ENCODE measurements around the gene RELL1.

Gene RELL1

DNA sequence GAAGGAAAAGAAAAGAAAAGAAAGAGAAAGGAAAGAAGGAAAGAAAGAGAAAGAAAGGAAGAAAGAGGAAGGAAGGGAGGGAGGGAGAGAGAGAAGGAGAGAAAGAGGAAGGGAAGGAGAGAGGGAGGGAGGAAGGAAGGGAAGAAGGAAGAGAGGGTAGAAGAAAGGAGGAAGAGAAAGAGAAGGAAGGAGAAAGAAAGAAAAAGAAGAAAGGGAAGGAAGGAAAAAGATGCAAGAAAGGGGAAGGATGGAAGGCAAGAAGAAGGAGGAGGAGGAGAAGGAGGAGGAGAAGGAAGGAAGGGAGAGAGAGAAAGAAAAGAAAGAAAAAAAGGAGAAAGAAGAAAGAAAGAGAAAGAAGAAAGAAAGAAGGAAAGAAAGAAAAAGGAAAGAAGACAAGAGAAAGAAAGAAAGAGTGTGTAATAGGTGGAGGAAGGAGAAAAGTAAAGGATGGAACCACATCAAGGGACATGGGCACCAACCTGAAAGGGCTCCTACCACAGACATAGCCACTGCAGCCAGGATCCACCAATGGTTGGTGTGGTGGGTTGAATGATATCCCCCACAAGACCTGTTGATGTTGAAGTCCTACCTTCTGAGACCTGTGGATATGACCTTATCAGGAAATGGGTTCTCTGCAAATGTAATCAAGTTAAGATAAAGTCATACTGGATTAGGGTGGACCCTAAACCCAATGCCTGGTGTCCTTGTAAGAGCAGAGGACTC, 80.2 kb downstream of the RELL1 start:
- Histone ChIP-seq H3K36me3 (ENCODE audit: control insufficient read depth, insufficient read depth, low read length) (no peaks in the 10 kb centered on the region), H3K4me3 (ENCODE audit: low read depth, low read length) (no peak overlapping the region), H2AFZ (no peak overlapping the region), H3K27me3 (ENCODE audit: control insufficient read depth, insufficient read depth, low read length) (no peaks in the 10 kb centered on the region), H3K79me2 (no peaks in the 10 kb centered on the region), H3K9me3 (ENCODE audit: control insufficient read depth, low read length) (no peaks in the 10 kb centered on the region), H3K27ac (no peak overlapping the region), H3K4me2 (ENCODE audit: low read length) (no peak overlapping the region), H3K4me1 (no peaks in the 10 kb centered on the region), H3K9ac (no peak overlapping the region)
- TF ChIP-seq, protein P1, sequence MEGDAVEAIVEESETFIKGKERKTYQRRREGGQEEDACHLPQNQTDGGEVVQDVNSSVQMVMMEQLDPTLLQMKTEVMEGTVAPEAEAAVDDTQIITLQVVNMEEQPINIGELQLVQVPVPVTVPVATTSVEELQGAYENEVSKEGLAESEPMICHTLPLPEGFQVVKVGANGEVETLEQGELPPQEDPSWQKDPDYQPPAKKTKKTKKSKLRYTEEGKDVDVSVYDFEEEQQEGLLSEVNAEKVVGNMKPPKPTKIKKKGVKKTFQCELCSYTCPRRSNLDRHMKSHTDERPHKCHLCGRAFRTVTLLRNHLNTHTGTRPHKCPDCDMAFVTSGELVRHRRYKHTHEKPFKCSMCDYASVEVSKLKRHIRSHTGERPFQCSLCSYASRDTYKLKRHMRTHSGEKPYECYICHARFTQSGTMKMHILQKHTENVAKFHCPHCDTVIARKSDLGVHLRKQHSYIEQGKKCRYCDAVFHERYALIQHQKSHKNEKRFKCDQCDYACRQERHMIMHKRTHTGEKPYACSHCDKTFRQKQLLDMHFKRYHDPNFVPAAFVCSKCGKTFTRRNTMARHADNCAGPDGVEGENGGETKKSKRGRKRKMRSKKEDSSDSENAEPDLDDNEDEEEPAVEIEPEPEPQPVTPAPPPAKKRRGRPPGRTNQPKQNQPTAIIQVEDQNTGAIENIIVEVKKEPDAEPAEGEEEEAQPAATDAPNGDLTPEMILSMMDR (IDR thresholded peaks at IDR 0.05) = no peak

DNA sequence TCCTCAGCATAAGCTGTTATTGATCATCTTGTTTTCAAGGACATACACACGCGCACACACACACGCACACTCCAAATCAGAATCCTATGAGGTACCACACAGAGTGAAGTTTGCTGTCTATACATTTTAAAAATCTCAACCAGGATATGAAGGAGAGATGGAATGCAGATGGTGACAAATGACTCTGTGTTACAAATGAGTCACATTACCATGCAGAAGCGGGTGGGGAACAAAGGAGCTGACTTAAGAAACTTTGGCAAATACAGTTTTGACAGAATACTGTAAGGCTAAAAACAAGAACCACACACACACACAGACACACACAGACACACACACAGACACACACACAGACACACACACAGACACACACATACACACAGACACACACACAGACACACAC, 81.7 kb downstream of the RELL1 start:
- Histone ChIP-seq H3K4me2 (ENCODE audit: low read length) (no peak overlapping the region), H3K9me3 (ENCODE audit: control insufficient read depth, low read length) (no peaks in the 10 kb centered on the region), H3K27me3 (ENCODE audit: control insufficient read depth, insufficient read depth, low read length) (no peaks in the 10 kb centered on the region), H3K27ac (no peak overlapping the region), H3K9ac (no peak overlapping the region), H2AFZ (no peak overlapping the region), H3K4me1 (no peaks in the 10 kb centered on the region), H3K4me3 (ENCODE audit: low read depth, low read length) (no peak overlapping the region), H3K36me3 (ENCODE audit: control insufficient read depth, insufficient read depth, low read length) (no peaks in the 10 kb centered on the region), H3K79me2 (no peaks in the 10 kb centered on the region)
- TF ChIP-seq, protein P1 (IDR thresholded peaks at IDR 0.05) = no peak

- H3K79me2 ChIP-seq = no peaks in the 10 kb centered on the region
- H2AFZ ChIP-seq = no peak overlapping the region
- H3K9me3 ChIP-seq (ENCODE audit: control insufficient read depth, low read length) = no peaks in the 10 kb centered on the region
- H3K27ac ChIP-seq = no peak overlapping the region
- H3K4me1 ChIP-seq = no peaks in the 10 kb centered on the region
- H3K4me2 ChIP-seq (ENCODE audit: low read length) = no peak overlapping the region
- no peaks in the 10 kb centered on the region for H3K27me3 ChIP-seq (ENCODE audit: control insufficient read depth, insufficient read depth, low read length)
- no peaks in the 10 kb centered on the region for H3K36me3 ChIP-seq (ENCODE audit: control insufficient read depth, insufficient read depth, low read length)
- no peak overlapping the region for H3K4me3 ChIP-seq (ENCODE audit: low read depth, low read length)
- TF ChIP-seq, protein P1 (IDR thresholded peaks at IDR 0.05) = no peak
- H3K9ac ChIP-seq = no peak overlapping the region
Observed at GRCh38 chr4:37603711-37604110, 82.5 kb downstream of the RELL1 start.

- no peaks in the 10 kb centered on the region for H3K4me1 ChIP-seq
- no peaks in the 10 kb centered on the region for H3K9me3 ChIP-seq (ENCODE audit: control insufficient read depth, low read length)
- no peak overlapping the region for H3K9ac ChIP-seq
- H3K27ac ChIP-seq = no peak overlapping the region
- H3K4me2 ChIP-seq (ENCODE audit: low read length) = no peak overlapping the region
- H3K36me3 ChIP-seq (ENCODE audit: control insufficient read depth, insufficient read depth, low read length) = no peaks in the 10 kb centered on the region
- no peak overlapping the region for H3K4me3 ChIP-seq (ENCODE audit: low read depth, low read length)
- H3K79me2 ChIP-seq = no peaks in the 10 kb centered on the region
- peak overlapping the region; percentile 43 for H2AFZ ChIP-seq
- TF ChIP-seq, protein P1 (IDR thresholded peaks at IDR 0.05) = peak; percentile 90
- H3K27me3 ChIP-seq (ENCODE audit: control insufficient read depth, insufficient read depth, low read length) = no peaks in the 10 kb centered on the region
Observed at GRCh38 chr4:37603070-37603468, 83.1 kb downstream of the RELL1 start.
